GM18519 (cell line): ENCODE measurements around the gene CIT.

Experiments
- ATAC-seq: cut with Tn5 transposase; IDR thresholded peaks from one replicate; pipeline ENCODE4 v1.9.1; 2021; ENCODE audit warnings: mild to moderate bottlenecking, moderate library complexity; ENCODE audit not compliant: unreplicated experiment, low FRiP score

Gene CIT

GRCh38 chr12:119864591-119864990 lies 12.5 kb downstream of the CIT start:
- no peak for ATAC-seq

DNA sequence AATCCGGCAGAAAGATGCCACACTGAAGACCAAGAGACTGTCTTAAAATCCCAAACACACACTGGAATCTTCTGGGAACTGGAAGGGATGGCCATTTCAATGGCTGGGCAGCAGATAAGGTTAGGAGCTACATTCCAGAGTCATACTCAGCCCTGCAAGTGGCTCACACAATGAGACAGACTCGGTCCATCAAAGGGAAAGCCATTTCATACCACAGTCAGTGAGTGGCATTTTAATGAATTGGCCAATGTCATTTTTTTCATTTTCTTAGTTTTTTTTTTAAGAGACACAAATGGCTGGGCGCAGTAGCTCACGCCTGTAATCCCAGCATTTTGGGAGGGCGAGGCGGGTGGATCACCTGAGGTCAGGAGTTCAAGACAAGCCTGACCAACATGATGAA lies 17.9 kb downstream of the CIT start:
- no peak for ATAC-seq

DNA sequence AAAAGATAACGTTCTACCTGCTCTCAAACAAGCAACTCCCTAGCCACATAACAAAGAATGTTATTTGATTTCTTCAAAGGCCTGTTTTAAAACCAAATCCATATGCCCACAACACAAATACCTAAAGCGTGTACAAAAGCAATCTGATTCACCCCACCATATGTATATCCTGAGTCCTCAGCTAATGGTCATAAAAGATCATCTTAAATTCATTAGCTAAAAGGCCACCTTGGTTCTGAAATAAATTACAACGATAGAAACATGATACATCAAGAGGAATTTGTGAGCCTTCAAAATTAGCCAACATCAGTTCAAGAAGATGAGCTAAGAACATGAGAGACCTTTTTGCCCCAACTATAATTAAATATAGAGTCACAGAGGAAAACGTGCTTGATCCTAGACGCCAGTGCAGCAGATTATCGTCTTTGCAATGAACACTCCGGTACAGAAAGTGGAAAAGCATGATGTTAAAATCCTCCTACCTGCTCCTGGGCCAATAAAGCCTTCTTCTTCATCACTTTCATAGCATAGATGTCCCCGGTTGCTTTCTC lies 20.0 kb downstream of the CIT start:
- no peak for ATAC-seq

- no peak for ATAC-seq
These were observed 26.8 kb downstream of the CIT start for GRCh38 chr12:119850330-119850729.

DNA sequence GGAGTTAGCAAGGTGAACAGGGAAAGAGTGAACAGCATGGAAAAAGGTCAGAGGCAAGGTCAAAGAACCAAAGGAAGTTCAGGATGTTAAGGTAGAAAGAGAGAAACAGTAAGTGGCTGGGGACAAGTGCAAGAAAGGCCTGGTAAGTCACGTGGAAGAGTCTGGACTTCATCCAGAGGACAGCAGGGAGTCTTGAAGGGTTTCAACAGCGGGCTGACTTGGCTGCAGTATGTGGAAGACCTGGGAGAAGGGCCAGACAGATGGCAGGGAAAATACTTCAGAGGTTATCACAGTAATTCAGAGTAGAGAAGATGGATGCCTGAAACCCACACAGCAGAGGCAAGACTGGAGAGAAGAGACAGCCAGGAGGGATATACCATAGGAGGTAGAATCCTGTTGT lies 34.0 kb downstream of the CIT start:
- ATAC-seq: no peak

DNA sequence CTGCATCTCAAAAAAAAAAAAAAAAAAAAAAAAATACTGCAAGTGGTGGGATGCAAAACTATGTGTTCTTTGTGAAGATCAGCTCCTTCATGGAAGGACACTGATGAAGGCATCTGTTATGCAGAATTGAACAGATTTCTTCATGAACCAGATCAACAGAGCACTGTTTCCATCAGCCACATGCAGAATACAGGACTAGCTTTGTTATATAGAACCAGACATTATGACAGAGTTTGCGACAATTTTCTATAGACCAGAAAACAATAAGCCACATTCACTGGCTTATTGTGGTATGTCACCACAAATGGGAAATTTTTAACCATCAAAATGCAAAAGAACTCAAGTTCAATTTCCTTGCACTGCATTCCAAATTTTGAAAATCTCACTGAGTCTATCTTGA lies 34.7 kb downstream of the CIT start:
- ATAC-seq: no peak

DNA sequence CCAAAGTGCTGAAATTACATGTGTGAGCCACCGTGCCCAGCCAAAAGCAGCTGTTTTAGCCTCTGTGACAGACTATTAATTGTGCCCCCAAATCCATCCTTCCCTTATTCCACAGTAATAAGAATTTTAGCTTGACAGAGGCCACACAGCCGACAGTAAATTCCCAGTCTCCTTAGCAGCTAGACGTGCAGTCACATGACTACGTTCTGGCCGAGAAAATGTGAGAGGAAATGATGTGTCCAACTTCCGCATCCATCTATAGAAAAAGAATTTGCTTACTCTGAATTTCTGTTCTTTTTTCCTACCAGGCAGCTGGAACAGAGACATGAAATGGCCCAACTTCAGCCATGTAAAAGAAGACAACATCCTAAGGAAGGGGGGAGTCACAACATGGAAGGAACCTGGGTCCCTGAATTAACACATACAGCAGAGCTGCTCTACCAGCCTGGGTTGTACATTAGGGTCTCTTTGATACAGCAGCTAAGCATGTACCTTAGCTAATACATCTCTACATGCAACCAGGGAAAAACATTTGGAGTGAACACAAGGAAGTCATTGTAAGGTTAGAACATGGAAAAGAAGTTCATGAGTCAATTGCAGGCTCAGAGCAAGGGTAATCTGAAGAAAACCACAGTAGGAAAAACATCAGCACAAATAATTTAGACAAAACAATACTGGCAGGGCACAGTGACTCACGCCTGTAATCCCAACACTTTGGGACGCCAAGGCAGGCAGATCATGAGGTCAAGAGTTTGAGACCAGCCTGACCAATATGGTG lies 35.5 kb downstream of the CIT start:
- ATAC-seq: no peak

DNA sequence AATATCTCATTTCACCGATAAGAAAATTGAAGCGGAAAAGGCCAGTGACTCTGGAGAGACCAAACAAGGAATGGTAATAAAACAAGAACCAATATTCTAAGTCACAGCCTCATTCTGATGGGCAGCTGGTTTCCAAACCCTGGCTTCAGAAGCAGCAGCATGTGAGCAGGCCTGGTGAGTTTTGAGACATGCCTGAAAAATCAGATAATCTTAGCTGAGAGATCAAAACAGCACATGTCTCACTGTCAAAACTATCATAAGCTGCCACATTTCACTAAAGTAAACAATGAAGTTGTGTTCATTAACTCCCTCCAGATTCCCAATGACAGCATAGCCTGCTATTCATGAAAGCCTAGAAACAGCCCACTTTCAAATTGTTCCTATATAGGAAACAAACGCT lies 36.5 kb downstream of the CIT start:
- ATAC-seq: no peak

DNA sequence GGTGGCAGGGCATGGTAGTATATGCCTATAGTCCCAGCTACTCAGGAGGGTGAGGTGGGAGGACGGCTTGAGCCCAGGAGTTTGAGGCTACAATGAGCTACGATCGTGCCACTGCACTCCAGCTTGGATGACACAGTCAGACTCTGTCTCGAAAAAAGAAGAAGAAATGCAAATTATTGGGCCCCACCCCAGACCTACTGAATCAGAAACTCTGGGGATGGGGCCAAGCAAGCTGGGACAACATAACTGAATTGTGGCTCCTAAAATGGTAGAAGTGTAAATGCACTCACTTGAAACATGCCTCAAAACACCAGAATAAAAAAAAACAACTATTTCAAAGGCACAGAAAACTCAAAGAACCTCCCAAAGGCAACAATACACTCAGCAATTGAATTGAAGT lies 37.0 kb downstream of the CIT start:
- no peak for ATAC-seq

DNA sequence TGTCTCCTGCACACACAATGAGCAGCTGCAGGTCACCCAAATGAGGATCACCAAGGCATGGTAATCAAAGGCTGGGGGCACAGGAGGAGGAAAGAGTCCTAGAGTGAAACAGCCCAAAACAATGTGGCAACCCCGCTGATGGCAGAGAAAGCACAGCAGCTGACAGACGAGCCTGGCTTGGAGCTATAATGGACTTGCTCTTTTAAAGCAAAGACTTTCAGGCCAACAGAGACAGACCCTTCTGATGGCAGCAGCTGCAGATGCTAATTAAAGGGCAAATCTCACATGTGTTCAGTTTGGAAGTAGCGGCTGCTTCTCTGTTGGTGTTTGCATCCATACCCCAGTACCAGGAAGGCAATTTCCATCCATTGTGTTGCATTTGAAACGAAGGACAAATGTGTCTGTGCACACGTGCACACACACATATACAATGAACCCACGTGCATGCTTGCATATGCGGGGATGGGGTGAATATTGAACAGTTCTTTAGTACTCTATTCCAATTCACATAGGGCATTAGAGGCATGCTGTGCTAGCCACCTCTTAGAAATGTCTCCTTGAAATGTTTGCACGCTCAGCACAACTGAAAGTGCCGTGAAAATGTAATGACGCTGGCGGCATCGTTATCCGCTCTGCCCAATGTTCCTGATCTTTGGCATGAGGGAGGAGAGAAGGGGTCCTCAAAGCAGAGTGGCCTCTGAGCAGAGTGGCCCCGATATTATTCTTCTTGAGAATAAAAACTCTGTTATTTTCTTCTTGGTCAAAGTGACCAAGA lies 38.1 kb downstream of the CIT start:
- no peak for ATAC-seq

DNA sequence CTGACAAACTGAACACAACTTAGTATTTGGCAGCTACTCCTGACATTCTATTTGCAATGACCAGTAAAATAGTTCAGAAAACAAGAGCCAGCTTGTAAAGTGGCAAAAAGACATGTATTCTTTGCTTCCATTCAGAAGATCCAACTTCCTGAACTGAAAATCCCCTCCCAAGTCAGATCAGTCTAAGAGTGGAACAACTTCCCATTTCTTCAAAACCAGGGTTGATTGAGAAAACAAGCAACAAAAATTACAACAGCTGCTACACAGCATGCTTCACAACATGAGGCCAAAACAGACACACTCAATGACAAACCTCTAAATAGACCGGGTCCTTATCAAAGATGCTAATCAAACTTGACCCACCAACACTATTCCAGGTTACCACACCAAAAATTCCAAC lies 40.3 kb downstream of the CIT start:
- ATAC-seq: no peak

DNA sequence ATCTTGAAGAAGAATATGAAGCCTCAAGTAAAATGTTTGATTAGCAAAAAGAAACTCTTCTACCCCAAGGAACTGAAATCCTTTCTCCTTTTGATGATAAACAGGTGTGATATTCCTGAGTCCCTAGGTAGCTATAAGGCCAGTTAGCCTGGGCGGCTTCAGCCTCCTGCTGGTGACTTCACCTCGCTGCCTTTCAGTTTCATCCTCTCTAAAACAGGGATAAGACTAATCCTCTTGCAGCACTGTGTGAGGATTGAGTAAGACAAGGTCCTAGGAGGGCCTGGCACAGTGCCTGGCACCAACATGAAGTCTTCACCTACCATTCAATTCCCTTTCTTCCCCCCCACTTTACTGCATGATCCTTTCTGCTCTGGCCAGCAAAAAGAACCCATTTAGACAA lies 42.1 kb downstream of the CIT start:
- ATAC-seq: no peak

GRCh38 chr12:119829439-119829838 lies 47.7 kb downstream of the CIT start:
- ATAC-seq: no peak

DNA sequence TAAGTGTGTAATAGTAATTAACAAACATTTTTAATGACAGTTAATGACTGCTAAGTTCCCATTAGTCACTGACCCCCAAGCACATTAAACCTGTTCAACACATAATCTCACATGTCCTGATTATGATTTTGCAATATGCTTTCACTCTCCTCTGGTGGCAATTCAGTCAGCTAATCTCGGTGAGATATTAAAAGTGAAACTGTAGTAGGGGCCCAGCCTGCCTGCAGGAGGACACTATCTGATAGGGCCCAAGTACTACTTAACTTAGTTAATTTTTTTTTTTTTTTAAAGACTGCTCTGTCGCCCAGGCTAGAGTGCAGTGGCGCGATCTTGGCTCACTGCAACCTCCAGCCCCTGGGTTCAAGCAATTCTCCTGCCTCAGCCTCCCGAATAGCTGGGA lies 48.8 kb downstream of the CIT start:
- no peak for ATAC-seq

GRCh38 chr12:119827760-119828159 lies 49.4 kb downstream of the CIT start:
- no peak for ATAC-seq

DNA sequence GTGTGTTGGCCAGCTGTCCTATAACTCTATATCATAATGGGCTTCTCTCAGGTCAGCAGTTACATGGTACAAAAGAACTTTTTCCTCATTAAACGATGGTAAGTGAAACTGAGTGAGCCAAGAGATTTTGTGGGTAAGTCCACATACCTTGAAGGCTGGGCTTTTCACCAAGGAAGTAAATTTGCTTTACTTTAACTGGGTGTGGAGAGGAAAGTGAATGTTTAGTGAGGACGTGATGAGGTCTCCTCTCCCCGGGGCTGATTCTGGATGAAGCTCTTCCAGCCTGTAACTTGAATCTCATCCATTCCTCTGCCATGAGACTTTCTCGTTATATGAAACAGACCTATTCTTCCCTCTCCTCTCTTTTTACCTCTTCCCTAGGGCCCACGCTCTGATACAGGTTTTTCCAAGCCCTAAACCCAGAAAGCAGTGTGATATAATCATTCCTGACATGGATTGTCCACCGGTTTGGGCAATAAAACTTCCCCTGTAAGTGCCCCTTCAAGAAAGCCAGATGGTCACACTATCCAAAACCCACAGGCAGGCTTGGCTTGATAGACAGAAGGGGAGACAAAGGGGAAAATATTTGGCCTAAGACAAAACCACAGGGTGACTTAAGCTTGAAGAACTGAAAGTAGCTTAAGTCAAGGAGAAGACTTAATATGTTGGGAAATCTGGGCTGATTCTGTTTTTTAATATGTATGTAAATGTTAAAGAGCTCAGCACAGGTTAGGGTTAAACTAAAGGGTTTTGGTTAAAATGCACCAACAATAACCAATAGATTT lies 50.3 kb downstream of the CIT start:
- ATAC-seq: no peak

DNA sequence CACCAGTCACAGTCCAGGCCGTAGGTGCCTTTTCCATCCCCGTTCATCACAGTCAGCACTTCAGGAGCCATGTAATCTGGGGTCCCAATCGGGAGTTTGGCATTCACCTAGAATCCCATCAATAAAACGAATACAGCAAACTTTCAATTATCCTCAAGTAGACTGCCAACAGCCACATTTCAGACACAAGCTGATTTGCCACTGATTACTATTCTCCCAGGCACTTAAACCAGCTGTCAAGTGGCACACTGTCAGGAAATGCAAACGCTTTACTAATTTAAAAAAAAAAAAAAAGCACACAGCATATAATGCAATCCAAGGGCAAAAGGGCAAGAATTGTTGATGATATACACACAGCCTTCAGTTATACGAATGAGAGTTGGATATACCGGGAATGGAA lies 51.9 kb downstream of the CIT start:
- ATAC-seq: no peak

- ATAC-seq: no peak
These were observed 55.1 kb downstream of the CIT start for GRCh38 chr12:119822046-119822445.

GRCh38 chr12:119819322-119819721 lies 57.8 kb downstream of the CIT start:
- ATAC-seq: no peak

- ATAC-seq: no peak
These were observed 59.4 kb downstream of the CIT start for GRCh38 chr12:119817546-119818343.
